Keratinocyte (primary cell): Measurements from ENCODE around the gene GP1BB. TPM values are rescaled to one million over a fixed set of nuclear protein-coding genes. Genes with fewer than 3 reads are reported as not detected.

ENCODE experiments used
- DNase-seq: peaks from one replicate; pipeline ENCODE4 v3.0.0-alpha.2; 2011; ENCODE audit warnings: low read depth, missing footprints, low spot score
- FAIRE-seq: peaks from 2 replicates; lab custom pipeline; 2011; peaks lifted over from hg19 to GRCh38; lab: Jason Lieb, UNC
- H2AFZ ChIP-seq: 2 replicates; pipeline ENCODE4 v1.6.0; 2012; ENCODE audit warnings: low read length, control low read depth, inconsistent platforms; ENCODE audit not compliant: control insufficient read depth
- H3K27ac ChIP-seq: 2 replicates; pipeline ENCODE4 v1.5.1; 2011; ENCODE audit warnings: low read length; ENCODE audit not compliant: control insufficient read depth, insufficient read depth
- H3K27me3 ChIP-seq: 3 replicates; pipeline ENCODE4 v1.6.0; 2011; ENCODE audit warnings: low read length; ENCODE audit not compliant: control insufficient read depth, insufficient read depth; ENCODE audit errors: extremely low read depth
- H3K36me3 ChIP-seq, 2 experiments: 2 replicates in 1 of 2; 3 replicates in 1 of 2; pipeline ENCODE4 v1.5.1; 2011; ENCODE audit warnings: low read length in 2 of 2, mild to moderate bottlenecking in 1 of 2; ENCODE audit not compliant: control insufficient read depth in 2 of 2, insufficient read depth in 2 of 2; ENCODE audit errors: extremely low read depth in 1 of 2
- H3K4me1 ChIP-seq: 3 replicates; pipeline ENCODE4 v1.5.1; 2011; ENCODE audit warnings: low read length; ENCODE audit not compliant: control insufficient read depth, insufficient read depth; ENCODE audit errors: extremely low read depth
- H3K4me2 ChIP-seq: 3 replicates; pipeline ENCODE4 v1.6.0; 2011; ENCODE audit warnings: low read depth, low read length; ENCODE audit not compliant: control insufficient read depth, insufficient read depth; ENCODE audit errors: extremely low read depth
- H3K4me3 ChIP-seq, 3 experiments: fragments of 200-600 bp in 1 of 3; sonication (generic) in 1 of 3; 2 replicates in 2 of 3; 3 replicates in 1 of 3; pipeline ENCODE4 v1.5.1; 2011 to 2016; ENCODE audit warnings: low read length in 3 of 3, mild to moderate bottlenecking in 3 of 3, control low read depth in 2 of 3, inconsistent platforms in 1 of 3, low read depth in 1 of 3, mixed read lengths in 1 of 3, mixed run types in 1 of 3, moderate library complexity in 1 of 3; ENCODE audit not compliant: control insufficient read depth in 2 of 3, insufficient read depth in 2 of 3; ENCODE audit errors: extremely low read depth in 1 of 3
- H3K79me2 ChIP-seq: 2 replicates; pipeline ENCODE4 v1.6.0; 2012; ENCODE audit warnings: low read length; ENCODE audit not compliant: control insufficient read depth, insufficient read depth
- H3K9ac ChIP-seq: 3 replicates; pipeline ENCODE4 v1.6.0; 2011; ENCODE audit warnings: low read length; ENCODE audit not compliant: control insufficient read depth, insufficient read depth; ENCODE audit errors: extremely low read depth
- H3K9me1 ChIP-seq: 3 replicates; pipeline ENCODE4 v1.6.0; 2011; ENCODE audit warnings: low read length; ENCODE audit not compliant: control insufficient read depth, insufficient read depth; ENCODE audit errors: extremely low read depth
- H3K9me3 ChIP-seq: 2 replicates; pipeline ENCODE4 v1.5.1; 2012; ENCODE audit warnings: low read depth, low read length; ENCODE audit not compliant: control insufficient read depth
- H4K20me1 ChIP-seq: 3 replicates; pipeline ENCODE4 v1.6.0; 2011; ENCODE audit warnings: low read length; ENCODE audit not compliant: control insufficient read depth, insufficient read depth; ENCODE audit errors: extremely low read depth
- CTCF ChIP-seq, 3 experiments: IDR thresholded peaks in 1 of 3; conservative IDR thresholded peaks in 1 of 3; optimal IDR thresholded peaks in 1 of 3; 2 replicates in 2 of 3; 3 replicates in 1 of 3; pipeline versions ENCODE3 to v1.5.1; 2011; ENCODE audit warnings: low read length in 3 of 3, mild to moderate bottlenecking in 3 of 3, moderate library complexity in 2 of 3, control low read depth in 1 of 3, inconsistent platforms in 1 of 3; ENCODE audit not compliant: insufficient read depth in 2 of 3; ENCODE audit errors: extremely low read depth in 1 of 3
- EZH2 ChIP-seq: IDR thresholded peaks from one replicate; pipeline ENCODE4 v1.6.1; 2012; ENCODE audit warnings: inconsistent platforms, mild to moderate bottlenecking, low read length, moderate library complexity
- dilution Hi-C: fragments of 300-500 bp; cut with MboI; formaldehyde crosslinking; loops from one replicate; pipeline ENCODE4 v1.7.0; 2020; ENCODE audit warnings: low sequenced_read_pairs; ENCODE audit not compliant: extremely low pct_ligation_motif_present
- polyA plus RNA-seq, 5 experiments: library from polyadenylated mRNA; depleted of rRNA in 3 of 5; stranded (reverse) in 3 of 5; stranded (forward) in 1 of 5; unstranded in 1 of 5; fragments of >200 nt; gene quantifications; 1 replicate in 1 of 5; 2 replicates in 3 of 5; 3 replicates in 1 of 5; pipeline versions ENCODE4 v1.2.1 to v1.2.3, GENCODE V29; 2011 to 2012; ENCODE audit warnings: missing spikeins in 2 of 5, low read depth in 1 of 5, low replicate concordance in 1 of 5

GP1BB gene
- polyA plus RNA-seq, 1 donor (not counting 4 experiments of a cell fraction or from before 2014, with no cell fraction given) = 0.05 TPM

GRCh38 chr22:19710769-19711106 is 12.6 kb upstream of the GP1BB start:
- no peak for FAIRE-seq
- H3K9me3 ChIP-seq = no peaks in the 10 kb centered on the region
- H3K9me1 ChIP-seq = no peaks in the 10 kb centered on the region
- no peak overlapping the region for H3K27ac ChIP-seq
- H3K4me3 ChIP-seq = no peak overlapping the region
- TF ChIP-seq CTCF (optimal IDR thresholded peaks at IDR 0.05 in 1 of 3, IDR thresholded peaks at IDR 0.05 in 1 of 3, conservative IDR thresholded peaks at IDR 0.05 in 1 of 3; ENCODE audit: extremely low read depth in 1 of 3, insufficient read depth in 2 of 3, low read length in 3 of 3) (no peak), EZH2 (no peak)
- no peak for DNase-seq
- H2AFZ ChIP-seq = no peak overlapping the region
- no peaks in the 10 kb centered on the region for H3K36me3 ChIP-seq
- no peaks in the 10 kb centered on the region for H3K79me2 ChIP-seq
- no peaks in the 10 kb centered on the region for H4K20me1 ChIP-seq
- peaks cover 45% of the 10 kb centered on the region for H3K27me3 ChIP-seq
- H3K4me2 ChIP-seq = no peak overlapping the region
- peaks cover 5% of the 10 kb centered on the region for H3K4me1 ChIP-seq
- H3K9ac ChIP-seq = no peak overlapping the region
- dilution Hi-C loops = no loop called here

GRCh38 chr22:19713245-19713644 is 10.1 kb upstream of the GP1BB start:
- no peak overlapping the region for H3K4me2 ChIP-seq
- no peak overlapping the region for H3K27ac ChIP-seq
- no peaks in the 10 kb centered on the region for H3K79me2 ChIP-seq
- H3K9me1 ChIP-seq = no peaks in the 10 kb centered on the region
- H3K36me3 ChIP-seq = no peaks in the 10 kb centered on the region
- FAIRE-seq (no peak), DNase-seq (no peak)
- H2AFZ ChIP-seq = no peak overlapping the region
- TF ChIP-seq CTCF (optimal IDR thresholded peaks at IDR 0.05 in 1 of 3, IDR thresholded peaks at IDR 0.05 in 1 of 3, conservative IDR thresholded peaks at IDR 0.05 in 1 of 3; ENCODE audit: extremely low read depth in 1 of 3, insufficient read depth in 2 of 3, low read length in 3 of 3) = no peak
- TF ChIP-seq EZH2 = no peak
- peaks cover 8% of the 10 kb centered on the region for H3K4me1 ChIP-seq
- H3K27me3 ChIP-seq = peaks cover 41% of the 10 kb centered on the region
- no peaks in the 10 kb centered on the region for H3K9me3 ChIP-seq
- H4K20me1 ChIP-seq = no peaks in the 10 kb centered on the region
- H3K9ac ChIP-seq = no peak overlapping the region
- H3K4me3 ChIP-seq = no peak overlapping the region
- dilution Hi-C loops = no loop called here
